Gastroesophageal sphincter (tissue), 4 donors: ENCODE data around the gene SLC44A1. TPM values are rescaled to one million over a fixed set of nuclear protein-coding genes. Genes with fewer than 3 reads are reported as not detected.

Source experiments
- ATAC-seq: fragments of 150-250 bp; one replicate; pipeline ENCODE4 v1.9.1; 2016; ENCODE audit warnings: mild to moderate bottlenecking, moderate library complexity
- H3K27ac ChIP-seq, 4 donors: fragments of 200-600 bp; sonication (generic) in 3 of 4; 1 replicate in 3 of 4; 2 replicates in 1 of 4; pipeline ENCODE4 v1.5.1; 2016 to 2019
- H3K27me3 ChIP-seq: fragments of 200-600 bp; sonication (generic); one replicate; pipeline ENCODE4 v1.5.1; 2019
- H3K36me3 ChIP-seq, 2 donors: fragments of 200-600 bp; sonication (generic); one replicate each; pipeline ENCODE4 v1.5.1; 2019; ENCODE audit warnings: control low read depth in 1 of 2
- H3K4me1 ChIP-seq, 3 donors: fragments of 200-600 bp; sonication (generic); 1 replicate in 2 of 3; 2 replicates in 1 of 3; pipeline ENCODE4 v1.5.1; 2016 to 2019; ENCODE audit warnings: control low read depth in 2 of 3
- H3K4me3 ChIP-seq, 2 donors: fragments of 200-600 bp; sonication (generic); one replicate each; pipeline ENCODE4 v1.5.1; 2019; ENCODE audit warnings: mild to moderate bottlenecking in 1 of 2, moderate library complexity in 1 of 2
- H3K9me3 ChIP-seq, 3 donors: fragments of 200-600 bp; sonication (generic); one replicate each; pipeline ENCODE4 v1.5.1; 2017 to 2019; ENCODE audit warnings: control low read depth in 2 of 3
- CTCF ChIP-seq, 4 experiments: fragments of 200-600 bp in 2 of 4; fragments of 450-650 bp in 2 of 4; sonication (generic) in 1 of 4; IDR thresholded peaks; one replicate each; pipeline ENCODE4 v1.5.1; 2017 to 2019; ENCODE audit warnings: antibody characterized with exemption in 4 of 4, mild to moderate bottlenecking in 2 of 4, moderate library complexity in 2 of 4
- EP300 ChIP-seq: sonication (generic); formaldehyde crosslinking; IDR thresholded peaks from one replicate; pipeline ENCODE4 v1.6.1; 2017; ENCODE audit warnings: antibody characterized with exemption, mild to moderate bottlenecking
- POLR2A ChIP-seq, 2 donors: fragments of 450-650 bp; IDR thresholded peaks; one replicate each; pipeline ENCODE4 v1.6.1; 2017; ENCODE audit warnings: antibody characterized with exemption in 2 of 2, mild to moderate bottlenecking in 2 of 2, moderate library complexity in 1 of 2
- POLR2AphosphoS5 ChIP-seq: sonication (generic); formaldehyde crosslinking; IDR thresholded peaks from one replicate; pipeline ENCODE4 v1.6.1; 2017; ENCODE audit warnings: antibody characterized with exemption
- WGBS, 2 donors: methylation state at CpG; one replicate each; pipeline ENCODE4 v1.1.5; 2018; ENCODE audit warnings: low coverage in 1 of 2; 5-methylcytosine and 5-hydroxymethylcytosine counted together
- total RNA-seq, 4 donors: library from RNA; depleted of rRNA; stranded (reverse); fragments of >200 nt; gene quantifications; one replicate each; pipeline ENCODE4 v1.1.0, GENCODE V29; 2016

SLC44A1 gene
- total RNA-seq, 4 donors from 2014 or later, result 27.9 to 49.1 (median 30.6) TPM

- peaks cover 0 to 39% of the 10 kb centered on the region in 2 donors for H3K36me3 ChIP-seq
- TF ChIP-seq POLR2A (IDR thresholded peaks at IDR 0.05) (no peak), EP300 (no peak), CTCF (IDR thresholded peaks at IDR 0.05) (no peak), POLR2AphosphoS5 (no peak)
- 100% methylated on average over 1 of the region's 1 CpG for WGBS, 2 donors
Observed at GRCh38 chr9:105373723-105374122, 129.3 kb downstream of the SLC44A1 start.

DNA sequence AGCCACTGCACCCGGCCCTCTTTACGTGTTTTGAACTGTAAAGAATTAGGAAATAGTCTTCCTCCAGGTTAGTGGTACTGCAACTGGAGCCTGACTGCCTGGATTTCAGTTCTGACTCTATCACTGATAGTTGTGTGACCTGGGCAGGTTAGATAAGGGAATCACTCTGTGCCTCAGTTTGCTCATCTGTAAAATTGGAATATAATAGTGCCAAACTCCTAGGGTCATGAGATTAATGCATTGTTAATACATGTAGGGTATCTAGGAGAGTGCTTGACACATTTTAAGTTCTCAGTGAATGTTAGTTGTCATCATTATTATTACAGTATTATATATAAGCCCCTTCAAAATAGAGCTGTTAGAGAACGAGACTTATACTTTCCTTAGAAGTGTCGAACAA lies 130.9 kb downstream of the SLC44A1 start:
- Histone ChIP-seq H3K27me3 (no peaks in the 10 kb centered on the region), H3K36me3 (peaks cover 0 to 44% of the 10 kb centered on the region in 2 donors), H3K27ac (no peak overlapping the region), H3K4me1 (no peaks in the 10 kb centered on the region), H3K9me3 (no peaks in the 10 kb centered on the region), H3K4me3 (no peak overlapping the region)
- TF ChIP-seq POLR2A (IDR thresholded peaks at IDR 0.05), result no peak
- no peak for TF ChIP-seq POLR2AphosphoS5
- no peak for TF ChIP-seq CTCF (IDR thresholded peaks at IDR 0.05)
- TF ChIP-seq EP300, result no peak
- no peak for ATAC-seq
- WGBS, 2 donors, result 87 to 98% methylated on average over 3 to 4 of the region's 4 CpGs

More at GRCh38 chr9:105373723-105374122, 129.3 kb downstream of the SLC44A1 start:
- Histone ChIP-seq H3K4me1 (no peaks in the 10 kb centered on the region), H3K4me3 (no peak overlapping the region), H3K27ac (no peak overlapping the region), H3K9me3 (no peaks in the 10 kb centered on the region), H3K27me3 (no peaks in the 10 kb centered on the region)
- ATAC-seq, result no peak

DNA sequence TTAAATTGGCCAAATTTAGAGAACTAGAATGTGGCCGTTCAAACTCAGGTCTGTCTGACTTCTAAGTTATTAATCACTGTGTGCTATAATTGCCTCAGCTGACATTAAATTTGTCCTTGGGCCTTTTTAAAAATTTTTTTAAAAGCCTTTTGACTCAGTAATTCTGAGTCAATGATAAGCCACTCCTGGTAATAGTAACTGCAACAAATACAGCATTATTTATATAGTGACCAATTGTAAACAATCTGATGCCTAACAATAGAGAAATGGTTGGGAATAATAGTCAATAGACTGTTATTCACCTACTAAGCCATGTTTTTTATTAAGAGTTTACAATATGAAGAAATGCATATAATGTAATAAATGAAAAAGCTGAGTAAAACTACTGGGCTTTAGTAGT lies 132.4 kb downstream of the SLC44A1 start:
- H3K4me3 ChIP-seq, result no peak overlapping the region
- no peak overlapping the region for H3K27ac ChIP-seq
- no peak for TF ChIP-seq CTCF (IDR thresholded peaks at IDR 0.05)
- H3K27me3 ChIP-seq, result no peaks in the 10 kb centered on the region
- 92 to 100% methylated on average over 1 of the region's 1 CpG for WGBS, 2 donors
- no peaks in the 10 kb centered on the region for H3K9me3 ChIP-seq
- peaks cover 0 to 43% of the 10 kb centered on the region in 2 donors for H3K36me3 ChIP-seq
- no peak for ATAC-seq
- H3K4me1 ChIP-seq, result no peaks in the 10 kb centered on the region

- Histone ChIP-seq H3K27ac (no peak overlapping the region), H3K4me3 (peak overlapping the region in 1 of 2 donors; percentile 23), H3K36me3 (peaks cover 0 to 31% of the 10 kb centered on the region in 2 donors), H3K9me3 (no peaks in the 10 kb centered on the region), H3K4me1 (no peaks in the 10 kb centered on the region), H3K27me3 (no peaks in the 10 kb centered on the region)
- 46 to 49% methylated on average over 8 to 9 of the region's 9 CpGs for WGBS, 2 donors
- TF ChIP-seq POLR2AphosphoS5 (no peak), EP300 (no peak), POLR2A (IDR thresholded peaks at IDR 0.05) (no peak), CTCF (IDR thresholded peaks at IDR 0.05) (no peak)
- ATAC-seq, result no peak
Observed at GRCh38 chr9:105385381-105385985, 141.0 kb downstream of the SLC44A1 start.

GRCh38 chr9:105389796-105390195 lies 145.3 kb downstream of the SLC44A1 start:
- H3K4me1 ChIP-seq, result no peaks in the 10 kb centered on the region
- no peak overlapping the region for H3K4me3 ChIP-seq
- TF ChIP-seq EP300, result no peak
- no peak for TF ChIP-seq POLR2AphosphoS5
- TF ChIP-seq POLR2A (IDR thresholded peaks at IDR 0.05), result no peak
- TF ChIP-seq CTCF (IDR thresholded peaks at IDR 0.05), result no peak
- no peak overlapping the region for H3K27ac ChIP-seq
- H3K36me3 ChIP-seq, result peaks cover 0 to 14% of the 10 kb centered on the region in 2 donors
- H3K27me3 ChIP-seq, result no peaks in the 10 kb centered on the region
- 87 to 88% methylated on average over 6 of the region's 6 CpGs for WGBS, 2 donors
- no peak for ATAC-seq
- H3K9me3 ChIP-seq, result no peaks in the 10 kb centered on the region
